Panc1 (cell line): ENCODE results near the gene SIK3. TPM values are rescaled to one million over a fixed set of nuclear protein-coding genes. Genes with fewer than 3 reads are reported as not detected.

Experiments
- ATAC-seq: fragments of 200-7000 bp; cut with Tn5 transposase; 2 replicates; pipeline ENCODE4 v1.9.1; 2020; ENCODE audit warnings: mild to moderate bottlenecking, moderate library complexity
- BruUV-seq: library from RNA; stranded (reverse); fragments of 400-500 nt; replicated peaks from 2 replicates; lab custom pipeline; 2021; lab: Mats Ljungman, UMichigan
- CTCF ChIA-PET: fragments of 300-600 bp; sonication (Branson Sonifier 250); formaldehyde crosslinking; loops from one replicate; lab custom pipeline; 2022; ENCODE audit warnings: antibody characterized with exemption; lab: Charles Lee
- POLR2A ChIA-PET: fragments of 300-600 bp; sonication (Branson Sonifier 250); formaldehyde crosslinking; loops from one replicate; lab custom pipeline; 2022; ENCODE audit warnings: antibody characterized with exemption; lab: Charles Lee
- DNase-seq: peaks from one replicate; pipeline ENCODE4 v3.0.0-alpha.2; 2010; ENCODE audit warnings: low read depth, low spot score
- H3K27ac ChIP-seq: 2 replicates; pipeline ENCODE4 v1.5.1; 2011; ENCODE audit warnings: mild to moderate bottlenecking, low read length, inconsistent platforms
- H3K27me3 ChIP-seq: fragments of 200-500 bp; sonication (Bioruptor generic); 2 replicates; pipeline ENCODE4 v1.6.0; 2014; ENCODE audit warnings: low read length, inconsistent platforms; ENCODE audit not compliant: control insufficient read depth, insufficient read depth
- H3K36me3 ChIP-seq: fragments of 200-500 bp; sonication (Bioruptor generic); 2 replicates; pipeline ENCODE4 v1.5.1; 2014; ENCODE audit warnings: inconsistent platforms, mild to moderate bottlenecking, low read length, moderate library complexity; ENCODE audit not compliant: control insufficient read depth, insufficient read depth
- H3K4me1 ChIP-seq: 2 replicates; pipeline ENCODE4 v1.5.1; 2011; ENCODE audit warnings: inconsistent platforms, mild to moderate bottlenecking, low read length, moderate library complexity; ENCODE audit not compliant: control insufficient read depth, insufficient read depth
- H3K4me3 ChIP-seq, 2 experiments: 2 replicates each; pipeline ENCODE4 v1.5.1; 2011 to 2012; ENCODE audit warnings: low read depth in 2 of 2, low read length in 2 of 2, mild to moderate bottlenecking in 2 of 2, inconsistent platforms in 1 of 2, moderate library complexity in 1 of 2
- H3K9me3 ChIP-seq: fragments of 200-500 bp; sonication (Bioruptor generic); 2 replicates; pipeline ENCODE4 v1.5.1; 2014; ENCODE audit warnings: low read depth, mild to moderate bottlenecking, inconsistent platforms, low read length, moderate library complexity; ENCODE audit not compliant: control insufficient read depth, insufficient read depth
- POLR2AphosphoS5 ChIP-seq: IDR thresholded peaks from 2 replicates; pipeline ENCODE4 v1.6.1; 2012; ENCODE audit warnings: mild to moderate bottlenecking, low read depth, low read length, moderate library complexity
- REST ChIP-seq, 2 experiments: IDR thresholded peaks; 2 replicates each; pipeline ENCODE4 v1.6.1; 2011 to 2012; ENCODE audit warnings: low read depth in 2 of 2, control low read depth in 1 of 2, low read length in 1 of 2, mild to moderate bottlenecking in 1 of 2, moderate library complexity in 1 of 2; ENCODE audit not compliant: insufficient read depth in 1 of 2
- SIN3A ChIP-seq: IDR thresholded peaks from 2 replicates; pipeline ENCODE4 v1.6.1; 2012; ENCODE audit warnings: low read depth, mild to moderate bottlenecking, low read length, moderate library complexity, borderline replicate concordance; ENCODE audit not compliant: insufficient read depth
- TCF7L2 ChIP-seq: IDR thresholded peaks from 2 replicates; pipeline ENCODE4 v1.6.1; 2011; ENCODE audit warnings: mild to moderate bottlenecking, low read depth, low read length, inconsistent platforms
- in situ Hi-C: cut with HindIII; loops from 2 replicates; pipeline ENCODE4 v1.10.0; 2016; ENCODE audit warnings: low sequenced_read_pairs, low pct_unique_long_range_greater_than_20kb
- intact Hi-C: fragments of 100-400 bp; cut with micrococcal nuclease; formaldehyde crosslinking; loops from one replicate; pipeline ENCODE4 v1.10.0; 2022; ENCODE audit not compliant: unreplicated experiment
- total RNA-seq: library from RNA; stranded (reverse); gene quantifications from one replicate; pipeline ENCODE4 v1.2.1, GENCODE V29; 2021; ENCODE audit not compliant: unreplicated experiment
- TF ChIP-seq, protein P1 (sequence below): fragments of 450-650 bp; IDR thresholded peaks from 2 replicates; pipeline ENCODE4 v1.5.1; 2017; ENCODE audit warnings: mild to moderate bottlenecking

The SIK3 gene
- total RNA-seq, 1 experiment from 2014 or later, result 39.7 TPM

DNA sequence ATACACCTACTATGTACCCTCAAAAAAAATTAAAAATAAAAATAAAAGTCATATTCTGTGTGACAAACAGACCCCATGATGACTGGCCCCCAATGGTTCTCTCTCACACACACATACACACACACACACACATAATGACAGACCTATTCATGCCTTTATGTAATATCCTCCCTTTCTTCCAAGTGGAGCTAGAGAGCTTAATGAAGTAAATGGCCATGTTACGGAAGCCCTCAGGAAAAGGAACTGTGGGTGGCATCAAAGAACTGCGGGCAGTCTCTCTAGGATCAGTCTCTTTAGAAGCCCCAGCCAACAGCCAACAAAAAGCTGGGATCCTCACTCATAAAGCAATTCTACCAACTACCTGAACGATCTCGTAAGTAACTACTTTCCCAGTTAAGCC is 125.5 kb downstream of the SIK3 start:
- DNase-seq (no peak), ATAC-seq (no peak)
- ChIA-PET CTCF (interaction anchor here (0.6 kb wide), 1 partner anchor 38 kb away, joined by 3 read pairs; no protein-coding TSS in a partner anchor), POLR2A (interaction anchor here (0.6 to 0.7 kb wide), 2 partner anchors 28 to 320 kb away, joined by 4 read pairs; no protein-coding TSS in a partner anchor)
- Histone ChIP-seq H3K4me1 (peaks cover 12% of the 10 kb centered on the region), H3K9me3 (no peaks in the 10 kb centered on the region), H3K4me3 (no peak overlapping the region), H3K27me3 (no peaks in the 10 kb centered on the region), H3K27ac (no peak overlapping the region), H3K36me3 (no peaks in the 10 kb centered on the region)
- in situ Hi-C loops (no loop called here), intact Hi-C loops (no loop called here)
- no TSS peak for BruUV-seq
- no peak for TF ChIP-seq TCF7L2
- TF ChIP-seq SIN3A, result no peak
- no peak for TF ChIP-seq POLR2AphosphoS5
- TF ChIP-seq, protein P1, sequence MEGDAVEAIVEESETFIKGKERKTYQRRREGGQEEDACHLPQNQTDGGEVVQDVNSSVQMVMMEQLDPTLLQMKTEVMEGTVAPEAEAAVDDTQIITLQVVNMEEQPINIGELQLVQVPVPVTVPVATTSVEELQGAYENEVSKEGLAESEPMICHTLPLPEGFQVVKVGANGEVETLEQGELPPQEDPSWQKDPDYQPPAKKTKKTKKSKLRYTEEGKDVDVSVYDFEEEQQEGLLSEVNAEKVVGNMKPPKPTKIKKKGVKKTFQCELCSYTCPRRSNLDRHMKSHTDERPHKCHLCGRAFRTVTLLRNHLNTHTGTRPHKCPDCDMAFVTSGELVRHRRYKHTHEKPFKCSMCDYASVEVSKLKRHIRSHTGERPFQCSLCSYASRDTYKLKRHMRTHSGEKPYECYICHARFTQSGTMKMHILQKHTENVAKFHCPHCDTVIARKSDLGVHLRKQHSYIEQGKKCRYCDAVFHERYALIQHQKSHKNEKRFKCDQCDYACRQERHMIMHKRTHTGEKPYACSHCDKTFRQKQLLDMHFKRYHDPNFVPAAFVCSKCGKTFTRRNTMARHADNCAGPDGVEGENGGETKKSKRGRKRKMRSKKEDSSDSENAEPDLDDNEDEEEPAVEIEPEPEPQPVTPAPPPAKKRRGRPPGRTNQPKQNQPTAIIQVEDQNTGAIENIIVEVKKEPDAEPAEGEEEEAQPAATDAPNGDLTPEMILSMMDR, result no peak; the same call in none of the 2 replicates
- no peak for TF ChIP-seq REST (IDR thresholded peaks at IDR 0.05; ENCODE audit: insufficient read depth in 1 of 2, low read depth in 2 of 2, low read length in 1 of 2)

DNA sequence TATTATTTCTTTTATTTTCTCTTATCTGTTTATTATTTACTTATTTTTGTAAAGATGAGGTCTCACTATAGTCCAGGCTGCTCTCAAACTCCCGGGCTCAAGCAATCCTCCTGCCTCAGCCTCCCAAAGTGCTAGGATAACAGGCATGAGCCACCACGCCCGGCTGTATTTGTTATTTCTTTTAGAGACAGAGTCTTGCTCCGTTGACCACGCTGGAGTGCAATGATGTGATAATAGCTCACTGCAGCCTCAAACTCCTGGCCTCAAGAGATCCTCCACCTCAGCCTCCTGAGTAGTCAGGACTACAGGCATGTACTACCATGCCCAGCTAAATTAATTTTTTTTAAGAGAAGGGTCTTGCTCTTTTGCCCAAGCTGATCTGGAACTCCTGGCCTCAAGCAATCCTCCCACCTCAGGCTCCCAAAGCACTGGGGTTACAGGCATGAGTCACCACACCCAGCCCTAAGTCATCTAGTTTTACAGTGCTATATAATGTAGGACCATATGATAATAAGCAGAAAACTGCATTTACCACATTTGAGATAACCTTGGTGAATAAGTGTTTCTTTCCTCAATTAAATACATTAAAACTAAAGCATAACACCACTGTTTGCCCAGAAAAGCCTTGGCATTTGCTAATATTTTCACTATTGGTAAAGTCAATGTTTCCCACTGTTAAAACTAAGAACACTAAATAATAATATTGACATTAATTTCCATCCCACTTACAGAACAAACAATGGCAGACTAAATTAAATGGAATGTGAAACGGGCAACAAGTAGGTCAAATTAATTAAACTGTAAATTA is 127.5 kb downstream of the SIK3 start:
- intact Hi-C loops (no loop called here), in situ Hi-C loops (no loop called here)
- H3K27me3 ChIP-seq, result no peaks in the 10 kb centered on the region
- peaks cover 12% of the 10 kb centered on the region for H3K4me1 ChIP-seq
- DNase-seq (no peak), ATAC-seq (peak; percentile 86)
- BruUV-seq, result no TSS peak
- no peak overlapping the region for H3K27ac ChIP-seq
- ChIA-PET POLR2A (no interaction called here), CTCF (no interaction called here)
- H3K4me3 ChIP-seq, result no peak overlapping the region
- TF ChIP-seq TCF7L2, result no peak
- no peak for TF ChIP-seq POLR2AphosphoS5
- no peak for TF ChIP-seq SIN3A
- TF ChIP-seq, protein P1, result no peak
- H3K36me3 ChIP-seq, result no peaks in the 10 kb centered on the region
- H3K9me3 ChIP-seq, result no peaks in the 10 kb centered on the region
